ENCODE results near the gene OTOG. TPM values are rescaled to one million over a fixed set of nuclear protein-coding genes. Genes with fewer than 3 reads are reported as not detected.

The OTOG gene
- total RNA-seq, 1 donor from 2014 or later: not detected

GRCh38 chr11:17649261-17649660 lies 102.2 kb downstream of the OTOG start:
- POLR2A ChIA-PET: no interaction called here
- no peak overlapping the region for H3K4me3 Mint-ChIP-seq
- no peaks in the 10 kb centered on the region for H3K36me3 Mint-ChIP-seq (ENCODE audit: low read depth)
- H3K4me1 Mint-ChIP-seq: no peaks in the 10 kb centered on the region
- no peak for ATAC-seq (ENCODE audit: low read depth)
- peaks cover 4% of the 10 kb centered on the region for H3K9me3 Mint-ChIP-seq
- CTCF ChIA-PET: no interaction called here
- peaks cover 27% of the 10 kb centered on the region for H3K27me3 Mint-ChIP-seq
- H3K27ac Mint-ChIP-seq: no peak overlapping the region
- TF ChIP-seq CTCF (IDR thresholded peaks at IDR 0.05): no peak
- DNase-seq: no peak
- intact Hi-C loops (cut with micrococcal nuclease): no loop called here

- intact Hi-C loops (cut with micrococcal nuclease): no loop called here
- CTCF ChIA-PET: no interaction called here
- ATAC-seq (ENCODE audit: low read depth): no peak
- no peak for TF ChIP-seq CTCF (IDR thresholded peaks at IDR 0.05)
- H3K36me3 Mint-ChIP-seq (ENCODE audit: low read depth): no peaks in the 10 kb centered on the region
- no peaks in the 10 kb centered on the region for H3K4me1 Mint-ChIP-seq
- POLR2A ChIA-PET: no interaction called here
- H3K27ac Mint-ChIP-seq: no peak overlapping the region
- no peak for DNase-seq
- H3K9me3 Mint-ChIP-seq: peaks cover 5% of the 10 kb centered on the region
- peaks cover 29% of the 10 kb centered on the region for H3K27me3 Mint-ChIP-seq
- no peak overlapping the region for H3K4me3 Mint-ChIP-seq
These were observed 102.6 kb downstream of the OTOG start for GRCh38 chr11:17649696-17650095.

- POLR2A ChIA-PET: no interaction called here
- H3K27me3 Mint-ChIP-seq: peaks cover 33% of the 10 kb centered on the region
- no peak overlapping the region for H3K4me3 Mint-ChIP-seq
- CTCF ChIA-PET: no interaction called here
- DNase-seq (no peak), ATAC-seq (ENCODE audit: low read depth) (no peak)
- H3K36me3 Mint-ChIP-seq (ENCODE audit: low read depth): no peaks in the 10 kb centered on the region
- TF ChIP-seq CTCF (IDR thresholded peaks at IDR 0.05): no peak
- no peaks in the 10 kb centered on the region for H3K4me1 Mint-ChIP-seq
- H3K9me3 Mint-ChIP-seq: peaks cover 12% of the 10 kb centered on the region
- H3K27ac Mint-ChIP-seq: no peak overlapping the region
- intact Hi-C loops (cut with micrococcal nuclease): no loop called here
These were observed 103.3 kb downstream of the OTOG start for GRCh38 chr11:17650127-17650911.

GRCh38 chr11:17651061-17651460 lies 104.0 kb downstream of the OTOG start:
- DNase-seq (no peak), ATAC-seq (ENCODE audit: low read depth) (no peak)
- intact Hi-C loops (cut with micrococcal nuclease): no loop called here
- H3K4me3 Mint-ChIP-seq: no peak overlapping the region
- peaks cover 36% of the 10 kb centered on the region for H3K27me3 Mint-ChIP-seq
- no peak overlapping the region for H3K27ac Mint-ChIP-seq
- ChIA-PET POLR2A (no interaction called here), CTCF (no interaction called here)
- peaks cover 17% of the 10 kb centered on the region for H3K9me3 Mint-ChIP-seq
- TF ChIP-seq CTCF (IDR thresholded peaks at IDR 0.05): no peak
- no peaks in the 10 kb centered on the region for H3K36me3 Mint-ChIP-seq (ENCODE audit: low read depth)
- no peaks in the 10 kb centered on the region for H3K4me1 Mint-ChIP-seq

- ChIA-PET CTCF (no interaction called here), POLR2A (no interaction called here)
- peaks cover 36% of the 10 kb centered on the region for H3K27me3 Mint-ChIP-seq
These were observed 104.6 kb downstream of the OTOG start for GRCh38 chr11:17651681-17652080.

More at GRCh38 chr11:17651681-17652080, 104.6 kb downstream of the OTOG start:
- ATAC-seq (ENCODE audit: low read depth) (no peak), DNase-seq (no peak)
- H3K4me1 Mint-ChIP-seq: no peaks in the 10 kb centered on the region
- H3K36me3 Mint-ChIP-seq (ENCODE audit: low read depth): no peaks in the 10 kb centered on the region
- TF ChIP-seq CTCF (IDR thresholded peaks at IDR 0.05): no peak
- intact Hi-C loops (cut with micrococcal nuclease): no loop called here
- peaks cover 17% of the 10 kb centered on the region for H3K9me3 Mint-ChIP-seq
- no peak overlapping the region for H3K27ac Mint-ChIP-seq
- H3K4me3 Mint-ChIP-seq: no peak overlapping the region

All from activated B cell treated with CpG ODN at 0.5 μM for 24 hours (primary cell).